Stomach (tissue), 9 donors: Measurements from ENCODE around the gene HIBCH. TPM values are rescaled to one million over a fixed set of nuclear protein-coding genes. Genes with fewer than 3 reads are reported as not detected.

ENCODE experiments used
- DNase-seq, 2 donors: peaks; one replicate each; pipeline versions ENCODE4 v3.0.0 to v3.0.0-alpha.2; 2013 to 2019
- H3K27ac ChIP-seq, 5 donors: fragments of 200-600 bp in 4 of 5; sonication (generic) in 4 of 5; one replicate each; pipeline ENCODE4 v1.5.1; 2013 to 2019; ENCODE audit warnings: mild to moderate bottlenecking in 1 of 5, moderate library complexity in 1 of 5
- H3K27me3 ChIP-seq, 3 donors: fragments of 200-600 bp; sonication (generic); one replicate each; pipeline ENCODE4 v1.5.1; 2017 to 2019; ENCODE audit warnings: mixed run types in 1 of 3
- H3K36me3 ChIP-seq, 4 donors: fragments of 200-600 bp; sonication (generic); 1 replicate in 3 of 4; 2 replicates in 1 of 4; pipeline ENCODE4 v1.5.1; 2016 to 2019
- H3K4me1 ChIP-seq, 4 donors: fragments of 200-600 bp; sonication (generic); one replicate each; pipeline ENCODE4 v1.5.1; 2016 to 2019
- H3K4me3 ChIP-seq, 4 donors: fragments of 200-600 bp; sonication (generic) in 3 of 4; one replicate each; pipeline ENCODE4 v1.5.1; 2016 to 2019; ENCODE audit warnings: mild to moderate bottlenecking in 1 of 4
- H3K9me3 ChIP-seq, 4 donors: fragments of 200-600 bp; sonication (generic); one replicate each; pipeline ENCODE4 v1.5.1; 2016 to 2019
- EP300 ChIP-seq: sonication (generic); formaldehyde crosslinking; IDR thresholded peaks from one replicate; pipeline ENCODE4 v1.6.1; 2017; ENCODE audit warnings: antibody characterized with exemption
- POLR2A ChIP-seq, 4 donors: fragments of 450-650 bp; IDR thresholded peaks; one replicate each; pipeline ENCODE4 v1.6.1; 2016; ENCODE audit warnings: antibody characterized with exemption in 4 of 4, control low read depth in 2 of 4, mild to moderate bottlenecking in 1 of 4, moderate library complexity in 1 of 4
- POLR2AphosphoS5 ChIP-seq, 3 donors: sonication (generic); formaldehyde crosslinking; IDR thresholded peaks; one replicate each; pipeline ENCODE4 v1.6.1; 2016; ENCODE audit warnings: antibody characterized with exemption in 3 of 3
- WGBS, 5 donors: extraction: QIAGEN DNeasy Blood & Tissue Kit in 3 of 5; methylation state at CpG; one replicate each; pipeline versions ENCODE4 v1.1.5 to v1.1.7; 2013 to 2018; 5-methylcytosine and 5-hydroxymethylcytosine counted together
- intact Hi-C: fragments of 100-400 bp; cut with DNase I; formaldehyde crosslinking; loops from one replicate; pipeline ENCODE4 v1.15.1; 2023; ENCODE audit warnings: low total_unique reads
- polyA plus RNA-seq, 3 donors: library from polyadenylated mRNA; stranded (reverse); fragments of 200-250 nt; gene quantifications; one replicate each; pipeline ENCODE4 v1.2.3, GENCODE V29; 2013
- total RNA-seq, 5 donors: library from RNA; depleted of rRNA; stranded (reverse); fragments of >200 nt; gene quantifications; one replicate each; pipeline versions ENCODE4 v1.1.0 to v1.2.3, GENCODE V29; 2014 to 2016
- TF ChIP-seq, protein P1 (sequence below), 7 experiments: fragments of 450-650 bp in 4 of 7; fragments of 200-600 bp in 3 of 7; sonication (generic) in 3 of 7; IDR thresholded peaks; one replicate each; pipeline ENCODE4 v1.5.1; 2016 to 2019; ENCODE audit warnings: antibody characterized with exemption in 7 of 7, control low read depth in 2 of 7, mild to moderate bottlenecking in 1 of 7
- donor health status: healthy with polysubstance abuse.
- donor health status: Bipolar disorder and iron deficiency.
- donor health status: healthy.

The HIBCH gene
- total and polyA plus RNA-seq, 8 donors: 10.3 to 93.3 (median 23.1) TPM

- Histone ChIP-seq H3K27ac (no peak overlapping the region), H3K36me3 (peaks cover 0 to 24% (median 17%) of the 10 kb centered on the region in 4 donors)
- TF ChIP-seq, protein P1, sequence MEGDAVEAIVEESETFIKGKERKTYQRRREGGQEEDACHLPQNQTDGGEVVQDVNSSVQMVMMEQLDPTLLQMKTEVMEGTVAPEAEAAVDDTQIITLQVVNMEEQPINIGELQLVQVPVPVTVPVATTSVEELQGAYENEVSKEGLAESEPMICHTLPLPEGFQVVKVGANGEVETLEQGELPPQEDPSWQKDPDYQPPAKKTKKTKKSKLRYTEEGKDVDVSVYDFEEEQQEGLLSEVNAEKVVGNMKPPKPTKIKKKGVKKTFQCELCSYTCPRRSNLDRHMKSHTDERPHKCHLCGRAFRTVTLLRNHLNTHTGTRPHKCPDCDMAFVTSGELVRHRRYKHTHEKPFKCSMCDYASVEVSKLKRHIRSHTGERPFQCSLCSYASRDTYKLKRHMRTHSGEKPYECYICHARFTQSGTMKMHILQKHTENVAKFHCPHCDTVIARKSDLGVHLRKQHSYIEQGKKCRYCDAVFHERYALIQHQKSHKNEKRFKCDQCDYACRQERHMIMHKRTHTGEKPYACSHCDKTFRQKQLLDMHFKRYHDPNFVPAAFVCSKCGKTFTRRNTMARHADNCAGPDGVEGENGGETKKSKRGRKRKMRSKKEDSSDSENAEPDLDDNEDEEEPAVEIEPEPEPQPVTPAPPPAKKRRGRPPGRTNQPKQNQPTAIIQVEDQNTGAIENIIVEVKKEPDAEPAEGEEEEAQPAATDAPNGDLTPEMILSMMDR (IDR thresholded peaks at IDR 0.05): no peak
- no peak for TF ChIP-seq EP300
- TF ChIP-seq POLR2AphosphoS5 (IDR thresholded peaks at IDR 0.05): no peak
- TF ChIP-seq POLR2A (IDR thresholded peaks at IDR 0.05): no peak
Observed at GRCh38 chr2:190202018-190202417, 117.6 kb downstream of the HIBCH start.

DNA sequence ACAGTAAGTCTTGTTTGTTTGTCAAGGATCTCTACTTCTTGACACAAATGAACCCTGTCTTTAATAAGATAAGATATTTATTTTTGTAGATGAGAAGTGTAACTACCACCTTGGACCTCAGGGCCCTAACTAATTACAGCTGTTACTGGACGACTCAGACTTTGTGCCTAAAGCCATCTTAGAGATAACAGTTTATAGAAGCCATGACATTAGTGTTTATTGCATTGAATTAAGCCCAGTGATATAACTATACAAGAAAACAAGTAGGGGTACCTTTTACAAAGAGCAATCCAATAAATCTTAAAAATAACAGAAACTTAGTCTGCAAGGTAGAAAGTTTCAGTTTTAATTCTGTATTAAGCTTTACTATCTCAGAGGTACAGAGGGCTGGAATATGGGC is 119.0 kb downstream of the HIBCH start:
- H3K27ac ChIP-seq: no peak overlapping the region
- intact Hi-C loops: no loop called here
- 46 to 68% (median 59%) methylated on average over 1 of the region's 1 CpG for WGBS, 5 donors

More at GRCh38 chr2:190202018-190202417, 117.6 kb downstream of the HIBCH start:
- peaks cover 0 to 12% (median 0%) of the 10 kb centered on the region in 4 donors for H3K4me1 ChIP-seq
- no peaks in the 10 kb centered on the region for H3K9me3 ChIP-seq
- intact Hi-C loops: no loop called here
- DNase-seq: no peak
- no peaks in the 10 kb centered on the region for H3K27me3 ChIP-seq
- no peak overlapping the region for H3K4me3 ChIP-seq

DNA sequence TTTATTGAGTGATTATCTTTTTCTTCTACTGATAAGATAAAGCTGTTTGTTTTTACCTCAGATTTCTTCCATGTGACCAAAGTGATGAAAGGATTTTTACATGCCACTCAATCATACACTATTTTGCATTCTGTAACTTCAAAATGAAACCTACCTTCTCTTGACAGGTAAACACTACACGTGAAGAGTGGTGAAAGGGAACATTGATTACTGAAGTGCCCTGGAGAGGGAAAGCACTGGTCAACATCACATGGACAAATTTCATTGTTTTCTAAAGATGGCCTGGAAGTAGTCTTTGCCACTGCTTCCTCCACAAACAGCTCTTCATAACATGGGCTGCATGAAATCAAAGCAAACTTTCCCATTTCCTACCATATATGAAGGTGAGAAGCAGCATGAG is 120.1 kb downstream of the HIBCH start:
- no peak for TF ChIP-seq EP300
- TF ChIP-seq, protein P1 (IDR thresholded peaks at IDR 0.05): no peak
- no peak for TF ChIP-seq POLR2A (IDR thresholded peaks at IDR 0.05)
- TF ChIP-seq POLR2AphosphoS5 (IDR thresholded peaks at IDR 0.05): no peak
- no peak for DNase-seq
- WGBS, 5 donors: 26 to 55% (median 37%) methylated on average over 1 of the region's 1 CpG
- H3K4me3 ChIP-seq: no peak overlapping the region
- intact Hi-C loops: no loop called here
- no peaks in the 10 kb centered on the region for H3K9me3 ChIP-seq
- H3K4me1 ChIP-seq: peaks cover 0 to 12% (median 0%) of the 10 kb centered on the region in 4 donors
- no peaks in the 10 kb centered on the region for H3K27me3 ChIP-seq
- H3K36me3 ChIP-seq: peaks cover 0 to 18% (median 16%) of the 10 kb centered on the region in 4 donors
- H3K27ac ChIP-seq: no peak overlapping the region

More for the DNA sequence above, 119.0 kb downstream of the HIBCH start:
- Histone ChIP-seq H3K9me3 (no peaks in the 10 kb centered on the region), H3K36me3 (peaks cover 0 to 24% (median 18%) of the 10 kb centered on the region in 4 donors), H3K4me3 (no peak overlapping the region), H3K27me3 (no peaks in the 10 kb centered on the region), H3K4me1 (peaks cover 0 to 12% (median 0%) of the 10 kb centered on the region in 4 donors)
- no peak for DNase-seq
- TF ChIP-seq POLR2AphosphoS5 (IDR thresholded peaks at IDR 0.05) (no peak), EP300 (no peak), POLR2A (IDR thresholded peaks at IDR 0.05) (no peak)
- TF ChIP-seq, protein P1 (IDR thresholded peaks at IDR 0.05): no peak

DNA sequence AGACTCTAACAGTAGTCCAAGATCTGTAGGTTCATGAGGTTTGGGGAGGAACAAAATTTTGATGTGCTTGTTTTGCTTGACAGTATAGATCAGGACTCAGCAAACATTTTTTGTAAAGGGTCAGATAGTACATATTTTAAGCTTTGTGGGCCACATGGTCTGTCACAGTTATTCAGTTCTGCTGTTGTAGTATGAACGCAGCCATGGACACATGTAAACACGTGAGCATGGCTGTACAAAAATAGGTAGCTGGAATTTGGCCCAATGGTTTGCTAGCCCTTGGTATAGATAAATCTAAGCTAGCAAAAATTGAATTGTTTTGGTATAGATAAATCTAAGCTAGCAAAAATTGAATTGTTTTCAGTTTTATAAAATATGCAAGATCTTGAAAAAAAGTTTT is 120.5 kb downstream of the HIBCH start:
- H3K9me3 ChIP-seq: no peaks in the 10 kb centered on the region
- H3K4me1 ChIP-seq: peaks cover 0 to 12% (median 0%) of the 10 kb centered on the region in 4 donors
- H3K36me3 ChIP-seq: peaks cover 0 to 18% (median 15%) of the 10 kb centered on the region in 4 donors
- no peak overlapping the region for H3K4me3 ChIP-seq
- no peaks in the 10 kb centered on the region for H3K27me3 ChIP-seq
- TF ChIP-seq, protein P1 (IDR thresholded peaks at IDR 0.05): no peak
- TF ChIP-seq POLR2A (IDR thresholded peaks at IDR 0.05) (no peak), POLR2AphosphoS5 (IDR thresholded peaks at IDR 0.05) (no peak), EP300 (no peak)
- intact Hi-C loops: no loop called here
- WGBS, 5 donors: 48 to 97% (median 75%) methylated on average over 2 of the region's 2 CpGs
- H3K27ac ChIP-seq: no peak overlapping the region
- no peak for DNase-seq
